Testis (tissue), 3 donors: ENCODE data around the gene HIGD2A. TPM values are rescaled to one million over a fixed set of nuclear protein-coding genes. Genes with fewer than 3 reads are reported as not detected.

Experiments
- DNase-seq: peaks from one replicate; pipeline ENCODE4 v3.0.0-alpha.2; 2019
- H3K27ac ChIP-seq, 2 donors: fragments of 200-600 bp; sonication (generic); one replicate each; pipeline ENCODE4 v1.5.1; 2019
- H3K27me3 ChIP-seq: fragments of 200-600 bp; sonication (generic); one replicate; pipeline ENCODE4 v1.5.1; 2019
- H3K36me3 ChIP-seq: fragments of 200-600 bp; sonication (generic); one replicate; pipeline ENCODE4 v1.5.1; 2017; ENCODE audit warnings: low read depth; ENCODE audit errors: missing control alignments
- H3K4me1 ChIP-seq: fragments of 200-600 bp; sonication (generic); one replicate; pipeline ENCODE4 v1.5.1; 2019
- H3K4me3 ChIP-seq, 2 donors: fragments of 200-600 bp; sonication (generic); one replicate each; pipeline ENCODE4 v1.5.1; 2017 to 2019
- H3K9me3 ChIP-seq: fragments of 200-600 bp; sonication (generic); one replicate; pipeline ENCODE4 v1.5.1; 2017
- POLR2A ChIP-seq: fragments of 450-650 bp; IDR thresholded peaks from one replicate; pipeline ENCODE4 v1.6.1; 2017; ENCODE audit warnings: antibody characterized with exemption, mild to moderate bottlenecking, moderate library complexity
- WGBS, 2 donors: methylation state at CpG; one replicate each; pipeline ENCODE4 v1.1.5; 2018; 5-methylcytosine and 5-hydroxymethylcytosine counted together
- intact Hi-C: fragments of 100-400 bp; cut with DNase I; formaldehyde crosslinking; loops from one replicate; pipeline ENCODE4 v1.15.1; 2023; ENCODE audit warnings: low total_unique reads
- polyA plus RNA-seq: library from polyadenylated mRNA; stranded (reverse); fragments of 350-450 nt; fragmentation: Illumina TruSeq; extraction: RNeasy Lipid Tissue Mini Kit (QIAGEN cat#74804); gene quantifications from one replicate; pipeline ENCODE4 v1.2.3, GENCODE V29; 2014; ENCODE audit warnings: low read depth, low replicate concordance; ENCODE audit not compliant: insufficient read depth
- total RNA-seq, 2 donors: library from RNA; depleted of rRNA; stranded (reverse); fragments of >200 nt; gene quantifications; one replicate each; pipeline ENCODE4 v1.2.3, GENCODE V29; 2016
- TF ChIP-seq, protein P1 (sequence below), 3 experiments: fragments of 450-650 bp in 2 of 3; fragments of 200-600 bp in 1 of 3; sonication (generic) in 1 of 3; IDR thresholded peaks; one replicate each; pipeline ENCODE4 v1.5.1; 2016 to 2019; ENCODE audit warnings: antibody characterized with exemption in 3 of 3, mild to moderate bottlenecking in 2 of 3, moderate library complexity in 1 of 3

Gene HIGD2A
- total and polyA plus RNA-seq, 3 donors from 2014 or later = 128 to 184 (median 129) TPM

DNA sequence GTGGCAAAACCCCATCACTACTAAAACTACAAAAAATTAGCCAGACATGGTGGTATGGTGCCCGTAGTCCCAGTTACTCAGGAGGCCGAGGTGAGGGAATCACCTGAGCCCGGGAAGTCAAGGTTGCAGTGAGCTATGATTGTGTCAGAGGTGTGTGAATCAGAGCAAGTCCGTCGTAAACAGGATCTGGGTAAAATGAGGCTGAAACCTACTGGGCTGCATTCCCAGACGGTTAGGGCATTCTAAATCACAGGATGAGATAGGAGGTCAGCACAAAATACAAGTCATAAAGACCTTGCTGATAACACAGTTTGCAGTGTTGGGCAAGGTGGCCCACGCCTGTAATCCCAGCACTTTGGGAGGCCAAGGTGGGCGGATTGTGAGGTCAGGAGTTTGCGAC lies 29.7 kb downstream of the HIGD2A start:
- H3K4me1 ChIP-seq = peaks cover 22% of the 10 kb centered on the region
- H3K27me3 ChIP-seq = no peaks in the 10 kb centered on the region
- no peaks in the 10 kb centered on the region for H3K36me3 ChIP-seq
- TF ChIP-seq POLR2A = no peak
- TF ChIP-seq, protein P1, sequence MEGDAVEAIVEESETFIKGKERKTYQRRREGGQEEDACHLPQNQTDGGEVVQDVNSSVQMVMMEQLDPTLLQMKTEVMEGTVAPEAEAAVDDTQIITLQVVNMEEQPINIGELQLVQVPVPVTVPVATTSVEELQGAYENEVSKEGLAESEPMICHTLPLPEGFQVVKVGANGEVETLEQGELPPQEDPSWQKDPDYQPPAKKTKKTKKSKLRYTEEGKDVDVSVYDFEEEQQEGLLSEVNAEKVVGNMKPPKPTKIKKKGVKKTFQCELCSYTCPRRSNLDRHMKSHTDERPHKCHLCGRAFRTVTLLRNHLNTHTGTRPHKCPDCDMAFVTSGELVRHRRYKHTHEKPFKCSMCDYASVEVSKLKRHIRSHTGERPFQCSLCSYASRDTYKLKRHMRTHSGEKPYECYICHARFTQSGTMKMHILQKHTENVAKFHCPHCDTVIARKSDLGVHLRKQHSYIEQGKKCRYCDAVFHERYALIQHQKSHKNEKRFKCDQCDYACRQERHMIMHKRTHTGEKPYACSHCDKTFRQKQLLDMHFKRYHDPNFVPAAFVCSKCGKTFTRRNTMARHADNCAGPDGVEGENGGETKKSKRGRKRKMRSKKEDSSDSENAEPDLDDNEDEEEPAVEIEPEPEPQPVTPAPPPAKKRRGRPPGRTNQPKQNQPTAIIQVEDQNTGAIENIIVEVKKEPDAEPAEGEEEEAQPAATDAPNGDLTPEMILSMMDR (IDR thresholded peaks at IDR 0.05) = no peak
- 84 to 88% methylated on average over 9 of the region's 9 CpGs for WGBS, 2 donors
- DNase-seq = no peak
- H3K4me3 ChIP-seq = no peak overlapping the region
- intact Hi-C loops = loop anchor here (10.0 kb wide), 1 partner anchor 117 kb away; the partner anchor contains the start of gene RNF44
- no peaks in the 10 kb centered on the region for H3K9me3 ChIP-seq
- no peak overlapping the region for H3K27ac ChIP-seq

DNA sequence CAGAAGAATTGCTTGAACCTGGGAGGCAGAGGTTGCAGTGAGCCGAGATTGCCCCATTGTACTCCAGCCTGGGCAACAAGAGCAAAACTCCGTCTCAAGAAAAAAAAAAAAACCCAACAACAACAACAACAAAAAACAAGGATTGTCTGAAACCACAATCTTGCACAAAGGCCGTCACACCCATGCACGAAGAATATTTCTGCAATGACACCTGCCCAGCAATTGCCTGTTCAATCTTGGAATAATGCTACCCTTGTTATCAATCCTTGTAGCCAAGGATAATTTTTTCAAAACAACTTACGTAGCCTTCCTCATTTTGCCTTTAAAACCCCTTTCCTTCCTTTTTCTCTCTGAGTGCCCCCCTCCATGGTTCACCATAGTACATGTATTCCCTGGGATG lies 31.5 kb downstream of the HIGD2A start:
- no peaks in the 10 kb centered on the region for H3K9me3 ChIP-seq
- no peak for TF ChIP-seq POLR2A
- TF ChIP-seq, protein P1 (IDR thresholded peaks at IDR 0.05) = no peak
- WGBS, 2 donors = 92% methylated on average over 5 of the region's 5 CpGs
- no peak for DNase-seq
- peaks cover 6% of the 10 kb centered on the region for H3K4me1 ChIP-seq
- H3K36me3 ChIP-seq = no peaks in the 10 kb centered on the region
- intact Hi-C loops = no loop called here
- no peak overlapping the region for H3K4me3 ChIP-seq
- no peaks in the 10 kb centered on the region for H3K27me3 ChIP-seq
- no peak overlapping the region for H3K27ac ChIP-seq

DNA sequence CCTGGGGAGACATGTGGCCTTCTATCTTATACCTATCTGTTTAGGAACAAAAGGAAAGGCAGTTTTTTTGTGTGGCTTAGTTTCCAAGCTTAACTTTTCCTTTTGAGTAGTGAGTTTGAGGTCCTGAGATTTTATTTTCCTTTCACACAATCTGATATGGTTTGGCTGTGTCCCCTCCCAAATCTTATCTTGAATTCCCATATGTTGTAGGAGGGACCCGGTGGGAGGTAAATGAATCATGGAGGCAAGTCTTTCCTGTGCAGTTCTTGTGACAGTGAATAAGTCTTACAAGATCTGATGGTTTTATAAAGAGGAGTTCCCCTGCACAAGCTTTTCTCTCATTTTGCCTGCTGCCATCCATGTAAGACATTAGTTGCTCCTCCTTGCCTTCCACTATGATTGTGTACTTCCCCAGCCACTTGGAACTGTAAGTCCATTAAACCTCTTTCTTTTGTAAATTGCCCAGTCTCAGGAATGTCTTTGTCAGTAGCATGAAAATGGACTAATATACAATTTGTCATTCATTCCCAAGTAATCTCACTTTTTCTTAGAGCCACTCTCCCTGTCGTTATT lies 32.5 kb downstream of the HIGD2A start:
- intact Hi-C loops = no loop called here
- Histone ChIP-seq H3K9me3 (no peaks in the 10 kb centered on the region), H3K36me3 (no peaks in the 10 kb centered on the region), H3K4me3 (no peak overlapping the region), H3K27me3 (no peaks in the 10 kb centered on the region), H3K27ac (no peak overlapping the region), H3K4me1 (no peaks in the 10 kb centered on the region)
- WGBS, 2 donors = 61 to 83% methylated on average over 2 of the region's 2 CpGs
- no peak for TF ChIP-seq POLR2A
- TF ChIP-seq, protein P1 (IDR thresholded peaks at IDR 0.05) = no peak
- DNase-seq = no peak

DNA sequence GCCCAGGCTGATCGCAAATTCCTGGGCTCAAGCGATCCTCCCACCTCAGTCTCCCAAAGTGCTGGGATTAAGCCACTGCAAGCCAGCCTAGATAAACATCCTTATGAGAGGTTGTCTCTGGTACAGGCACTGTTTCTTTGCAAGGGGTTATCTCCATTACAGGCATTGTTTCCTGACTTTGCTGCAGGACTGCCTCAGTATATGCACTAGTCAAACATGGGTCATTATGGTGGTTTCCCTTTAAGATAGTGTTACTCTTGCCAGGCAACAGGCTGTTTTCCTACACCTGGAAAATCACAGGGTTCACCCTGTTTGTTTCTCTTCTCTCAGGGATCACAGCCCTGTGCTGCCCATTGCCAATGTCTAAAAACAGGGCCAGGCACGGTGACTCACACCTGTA lies 35.6 kb downstream of the HIGD2A start:
- Histone ChIP-seq H3K4me1 (no peaks in the 10 kb centered on the region), H3K9me3 (no peaks in the 10 kb centered on the region), H3K27me3 (no peaks in the 10 kb centered on the region), H3K4me3 (no peak overlapping the region), H3K36me3 (no peaks in the 10 kb centered on the region), H3K27ac (no peak overlapping the region)
- no peak for DNase-seq
- TF ChIP-seq POLR2A = no peak
- TF ChIP-seq, protein P1 (IDR thresholded peaks at IDR 0.05) = no peak
- intact Hi-C loops = no loop called here
- 81 to 89% methylated on average over 3 of the region's 3 CpGs for WGBS, 2 donors

DNA sequence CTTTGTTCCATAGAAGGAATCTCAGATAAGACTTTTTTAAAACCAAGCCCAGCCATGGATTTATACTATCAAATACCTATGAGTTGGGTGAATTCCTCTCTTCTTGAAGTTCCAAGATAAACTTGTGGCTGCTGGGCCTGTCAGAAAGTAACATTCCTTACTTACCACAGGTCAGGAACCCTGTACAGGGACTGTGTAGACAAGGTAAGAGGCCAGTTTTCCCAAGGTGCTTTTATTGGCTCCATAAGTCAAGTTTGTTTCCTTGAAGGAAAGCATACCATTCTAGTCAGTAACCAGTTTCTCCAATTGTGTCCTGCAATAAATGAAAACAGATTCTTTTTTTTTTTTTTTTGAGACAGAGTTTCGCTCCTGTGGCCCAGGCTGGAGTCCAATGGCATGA lies 36.6 kb downstream of the HIGD2A start:
- TF ChIP-seq POLR2A = no peak
- TF ChIP-seq, protein P1 (IDR thresholded peaks at IDR 0.05) = no peak
- Histone ChIP-seq H3K27ac (no peak overlapping the region), H3K36me3 (no peaks in the 10 kb centered on the region), H3K27me3 (no peaks in the 10 kb centered on the region), H3K9me3 (no peaks in the 10 kb centered on the region), H3K4me1 (no peaks in the 10 kb centered on the region), H3K4me3 (no peak overlapping the region)
- WGBS, 2 donors = 64 to 92% methylated on average over 1 of the region's 1 CpG
- intact Hi-C loops = no loop called here
- no peak for DNase-seq
